Osteoblast (primary cell): ENCODE results near the gene ATP2C1. TPM values are rescaled to one million over a fixed set of nuclear protein-coding genes. Genes with fewer than 3 reads are reported as not detected.
A peak's percentile ranks its signal among the peaks of the same experiment; 100 is the strongest.

Experiments
- DNase-seq: peaks from one replicate; pipeline ENCODE4 v3.0.0; 2011; ENCODE audit warnings: low spot score, mixed read lengths; ENCODE audit not compliant: insufficient read length; ENCODE audit errors: missing footprints
- H2AFZ ChIP-seq: 2 replicates; pipeline ENCODE4 v1.6.0; 2011; ENCODE audit warnings: mild to moderate bottlenecking, low read length
- H3K27ac ChIP-seq: 2 replicates; pipeline ENCODE4 v1.5.1; 2011; ENCODE audit warnings: mild to moderate bottlenecking, low read depth, low read length, moderate library complexity
- H3K27me3 ChIP-seq: 2 replicates; pipeline ENCODE4 v1.6.0; 2012; ENCODE audit warnings: mild to moderate bottlenecking, control low read depth, inconsistent platforms, low read length, moderate library complexity; ENCODE audit not compliant: insufficient read depth
- H3K36me3 ChIP-seq: 2 replicates; pipeline ENCODE4 v1.5.1; 2011; ENCODE audit warnings: mild to moderate bottlenecking, low read length, control low read depth, moderate library complexity; ENCODE audit not compliant: insufficient read depth
- H3K4me1 ChIP-seq: 2 replicates; pipeline ENCODE4 v1.5.1; 2011; ENCODE audit warnings: mild to moderate bottlenecking, low read length, control low read depth, moderate library complexity; ENCODE audit not compliant: insufficient read depth
- H3K4me2 ChIP-seq: 2 replicates; pipeline ENCODE4 v1.6.0; 2011; ENCODE audit warnings: mild to moderate bottlenecking, low read length; ENCODE audit not compliant: insufficient read depth
- H3K4me3 ChIP-seq: fragments of 200-600 bp; sonication (generic); 3 replicates; pipeline ENCODE4 v1.5.1; 2012; ENCODE audit warnings: mild to moderate bottlenecking, low read length, inconsistent platforms; ENCODE audit not compliant: insufficient read depth
- H3K79me2 ChIP-seq: 2 replicates; pipeline ENCODE4 v1.6.0; 2012; ENCODE audit warnings: mild to moderate bottlenecking, low read length, control low read depth, inconsistent platforms; ENCODE audit not compliant: insufficient read depth
- H3K9me3 ChIP-seq: 2 replicates; pipeline ENCODE4 v1.5.1; 2011; ENCODE audit warnings: low read depth, low read length, control low read depth
- H4K20me1 ChIP-seq: 2 replicates; pipeline ENCODE4 v1.6.0; 2012; ENCODE audit warnings: mild to moderate bottlenecking, low read length, control low read depth; ENCODE audit not compliant: insufficient read depth
- CTCF ChIP-seq: IDR thresholded peaks from 2 replicates; pipeline ENCODE4 v1.5.1; 2011; ENCODE audit warnings: mild to moderate bottlenecking, low read depth, low read length, moderate library complexity; ENCODE audit errors: extremely low read depth
- total RNA-seq: library from RNA; depleted of rRNA; stranded (reverse); fragments of >200 nt; gene quantifications from 2 replicates; pipeline ENCODE4 v1.2.3, GENCODE V29; 2012

The ATP2C1 gene
- total RNA-seq, 1 donor = 99.5 TPM

- H3K27ac ChIP-seq = no peak overlapping the region
- no peaks in the 10 kb centered on the region for H3K9me3 ChIP-seq
- peaks cover 28% of the 10 kb centered on the region for H3K4me1 ChIP-seq
- DNase-seq = no peak
- H4K20me1 ChIP-seq = peaks cover 76% of the 10 kb centered on the region
- no peak for TF ChIP-seq CTCF
- no peak overlapping the region for H3K4me3 ChIP-seq
- no peak overlapping the region for H3K4me2 ChIP-seq
- H2AFZ ChIP-seq = no peak overlapping the region
- H3K36me3 ChIP-seq = no peaks in the 10 kb centered on the region
- peaks cover 100% of the 10 kb centered on the region for H3K79me2 ChIP-seq
- no peaks in the 10 kb centered on the region for H3K27me3 ChIP-seq
Measured at GRCh38 chr3:130901463-130902204, 7.8 kb downstream of the ATP2C1 start.

GRCh38 chr3:130903412-130903908 is 9.6 kb downstream of the ATP2C1 start:
- Histone ChIP-seq H3K79me2 (peaks cover 100% of the 10 kb centered on the region), H3K36me3 (no peaks in the 10 kb centered on the region), H3K27ac (no peak overlapping the region), H3K27me3 (no peaks in the 10 kb centered on the region), H3K9me3 (no peaks in the 10 kb centered on the region), H3K4me3 (no peak overlapping the region), H3K4me2 (no peak overlapping the region), H2AFZ (no peak overlapping the region), H3K4me1 (peaks cover 21% of the 10 kb centered on the region), H4K20me1 (peaks cover 78% of the 10 kb centered on the region)
- DNase-seq = no peak
- no peak for TF ChIP-seq CTCF

- H3K4me2 ChIP-seq = no peak overlapping the region
- H3K79me2 ChIP-seq = peaks cover 99% of the 10 kb centered on the region
- no peak overlapping the region for H3K4me3 ChIP-seq
- H4K20me1 ChIP-seq = peaks cover 75% of the 10 kb centered on the region
- no peak for DNase-seq
- H3K9me3 ChIP-seq = no peaks in the 10 kb centered on the region
- no peak overlapping the region for H3K27ac ChIP-seq
- H2AFZ ChIP-seq = no peak overlapping the region
- TF ChIP-seq CTCF = no peak
- no peaks in the 10 kb centered on the region for H3K36me3 ChIP-seq
- peaks cover 21% of the 10 kb centered on the region for H3K4me1 ChIP-seq
- H3K27me3 ChIP-seq = no peaks in the 10 kb centered on the region
Measured at GRCh38 chr3:130904491-130904890, 10.6 kb downstream of the ATP2C1 start.

- Histone ChIP-seq H3K36me3 (no peaks in the 10 kb centered on the region), H3K4me1 (peaks cover 21% of the 10 kb centered on the region), H3K79me2 (peaks cover 94% of the 10 kb centered on the region), H3K4me2 (peak overlapping the region; percentile 46), H3K9me3 (no peaks in the 10 kb centered on the region), H3K27ac (peak overlapping the region; percentile 44), H2AFZ (no peak overlapping the region), H3K4me3 (no peak overlapping the region), H3K27me3 (no peaks in the 10 kb centered on the region), H4K20me1 (peaks cover 68% of the 10 kb centered on the region)
- TF ChIP-seq CTCF = no peak
- DNase-seq = peak; percentile 11
Measured at GRCh38 chr3:130905551-130905950, 11.7 kb downstream of the ATP2C1 start.
